ENCODE data around the gene SLC46A1.
"Not testable (repeated sequence)": the region's sequence is repeated elsewhere in the genome, so short reads cannot be mapped to it uniquely, and the experiment has no call there.

SLC46A1 gene

GRCh38 chr17:28405632-28406472 is at the start of gene SLC46A1:
Gene SLC46A1, minus strand, starts transcription at chr17:28406212. Its CDS starts 98 bp downstream, at chr17:28406114.
- in situ Hi-C loops (cut with HindIII; ENCODE audit: low sequenced_read_pairs): no loop called here

DNA sequence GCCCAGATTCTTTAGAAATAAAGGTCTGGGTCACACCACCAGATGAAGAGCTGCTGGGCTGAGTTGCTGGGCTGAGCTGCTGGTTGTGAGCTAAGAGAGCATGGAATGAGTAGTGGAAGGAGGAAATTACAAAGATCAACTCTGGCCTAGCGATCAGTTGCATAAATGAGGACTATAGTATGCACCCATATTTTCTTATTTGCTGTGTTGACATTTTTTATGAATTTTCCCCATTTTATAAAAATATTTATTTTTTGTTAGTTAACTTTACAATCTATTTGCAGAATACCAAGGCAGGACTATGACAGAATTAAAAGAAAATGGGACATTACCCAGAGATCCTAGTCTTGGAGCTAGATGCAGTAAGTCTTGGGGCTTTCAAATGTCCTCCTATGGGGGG is 43.8 kb upstream of the SLC46A1 start:
- in situ Hi-C loops (cut with HindIII; ENCODE audit: low sequenced_read_pairs): no loop called here

DNA sequence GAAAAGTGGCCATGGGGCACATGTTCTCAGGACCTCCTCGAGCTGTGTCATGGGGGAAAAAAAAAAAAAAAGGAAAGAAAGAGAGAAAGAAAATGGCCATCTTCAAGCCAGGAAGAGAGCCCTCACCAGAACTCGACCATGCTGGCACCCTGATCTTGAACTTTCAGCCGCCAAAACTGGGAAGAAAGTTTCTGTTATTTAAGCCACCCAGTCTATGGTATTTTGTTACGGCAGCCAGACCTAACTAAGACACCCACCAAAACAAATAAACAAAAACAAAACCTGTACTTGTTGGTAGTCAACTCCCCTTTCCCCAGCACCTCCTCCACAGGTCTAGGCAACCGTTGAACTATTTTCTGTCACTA is 41.4 kb upstream of the SLC46A1 start:
- in situ Hi-C loops (cut with HindIII; ENCODE audit: low sequenced_read_pairs): no loop called here

- in situ Hi-C loops (cut with HindIII; ENCODE audit: low sequenced_read_pairs): no loop called here
Observed at GRCh38 chr17:28446716-28447395, 40.8 kb upstream of the SLC46A1 start.

- in situ Hi-C loops (cut with HindIII; ENCODE audit: low sequenced_read_pairs): no loop called here
Observed at GRCh38 chr17:28443901-28444638, 38.1 kb upstream of the SLC46A1 start.

DNA sequence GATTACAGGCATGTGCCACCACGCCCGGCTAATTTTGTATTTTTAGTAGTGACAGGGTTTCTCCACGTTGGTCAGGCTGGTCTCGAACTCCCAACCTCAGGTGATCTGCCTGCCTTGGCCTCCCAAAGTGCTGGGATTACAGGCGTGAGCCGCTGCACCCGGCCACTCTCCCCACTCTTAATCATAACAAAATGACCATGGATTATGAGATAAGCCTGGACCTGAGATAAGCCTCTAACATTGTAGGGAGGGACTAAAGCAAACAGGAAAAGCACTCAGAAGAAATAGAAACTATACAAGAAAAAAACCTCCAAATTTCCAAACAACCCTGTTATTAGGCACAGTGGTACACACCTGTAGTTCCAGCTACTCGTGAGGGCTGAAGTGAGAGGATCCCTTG is 28.3 kb upstream of the SLC46A1 start:
- in situ Hi-C loops (cut with HindIII; ENCODE audit: low sequenced_read_pairs): not testable (repeated sequence)

GRCh38 chr17:28433721-28434120 is 27.7 kb upstream of the SLC46A1 start:
- in situ Hi-C loops (cut with HindIII; ENCODE audit: low sequenced_read_pairs): no loop called here

DNA sequence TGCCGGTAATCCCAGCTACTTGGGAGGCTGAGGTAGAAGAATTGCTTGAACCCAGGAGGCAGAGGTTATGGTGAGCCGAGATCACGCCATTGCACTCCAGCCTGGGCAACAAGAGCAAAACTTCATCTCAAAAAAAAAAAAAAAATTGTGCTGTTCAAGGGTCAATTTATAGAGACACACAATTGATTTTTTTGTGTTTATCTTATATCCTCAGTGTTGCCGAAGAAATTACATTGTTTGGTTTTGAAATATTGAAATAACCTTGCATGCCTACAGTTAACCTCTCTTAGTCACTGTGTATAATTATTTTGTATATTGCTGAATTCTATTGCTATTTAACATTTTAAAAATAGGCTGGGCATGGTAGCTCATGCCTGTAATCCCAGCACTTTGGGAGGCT is 22.0 kb upstream of the SLC46A1 start:
- in situ Hi-C loops (cut with HindIII; ENCODE audit: low sequenced_read_pairs): not testable (repeated sequence)

DNA sequence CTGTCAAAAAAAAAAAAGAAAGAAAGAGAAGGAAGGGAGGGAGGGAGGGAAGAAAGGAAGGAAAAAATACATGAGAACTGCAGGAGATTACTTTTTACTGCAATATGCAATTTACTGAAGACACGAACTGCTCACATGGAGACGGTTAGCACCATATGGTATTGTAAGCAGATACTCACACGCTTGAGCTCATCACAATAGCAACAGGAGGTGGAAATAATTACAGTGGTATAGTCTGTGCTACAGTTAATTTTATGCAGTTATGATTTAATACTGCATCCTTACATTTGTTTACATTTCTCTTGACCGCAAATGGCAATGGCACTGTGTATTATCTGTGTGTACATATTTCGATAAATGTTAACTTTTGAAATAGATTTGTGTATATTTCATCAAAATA is 21.4 kb upstream of the SLC46A1 start:
- in situ Hi-C loops (cut with HindIII; ENCODE audit: low sequenced_read_pairs): no loop called here

GRCh38 chr17:28426081-28426519 is 20.1 kb upstream of the SLC46A1 start:
- in situ Hi-C loops (cut with HindIII; ENCODE audit: low sequenced_read_pairs): no loop called here

DNA sequence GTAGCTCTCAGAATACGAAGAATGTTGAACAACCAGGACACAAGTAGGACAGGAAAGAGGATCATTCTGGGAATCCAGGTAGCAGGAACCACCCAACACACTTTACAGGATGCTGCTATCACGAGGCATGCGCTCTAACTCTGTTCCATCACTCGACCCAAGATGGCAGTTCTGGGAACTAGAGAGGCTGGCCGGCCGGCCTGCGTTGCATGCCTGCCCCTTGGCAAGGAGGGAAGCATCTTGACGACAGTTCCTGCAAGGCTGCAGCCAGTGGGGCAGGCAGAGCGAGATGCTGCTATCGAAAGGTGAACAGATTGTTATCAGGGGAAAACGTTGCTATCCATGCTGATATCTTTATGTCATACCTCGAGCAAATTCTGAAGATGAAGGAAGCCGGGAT is 19.2 kb upstream of the SLC46A1 start:
- in situ Hi-C loops (cut with HindIII; ENCODE audit: low sequenced_read_pairs): no loop called here

GRCh38 chr17:28421787-28422305 is 15.8 kb upstream of the SLC46A1 start:
- in situ Hi-C loops (cut with HindIII; ENCODE audit: low sequenced_read_pairs): no loop called here

DNA sequence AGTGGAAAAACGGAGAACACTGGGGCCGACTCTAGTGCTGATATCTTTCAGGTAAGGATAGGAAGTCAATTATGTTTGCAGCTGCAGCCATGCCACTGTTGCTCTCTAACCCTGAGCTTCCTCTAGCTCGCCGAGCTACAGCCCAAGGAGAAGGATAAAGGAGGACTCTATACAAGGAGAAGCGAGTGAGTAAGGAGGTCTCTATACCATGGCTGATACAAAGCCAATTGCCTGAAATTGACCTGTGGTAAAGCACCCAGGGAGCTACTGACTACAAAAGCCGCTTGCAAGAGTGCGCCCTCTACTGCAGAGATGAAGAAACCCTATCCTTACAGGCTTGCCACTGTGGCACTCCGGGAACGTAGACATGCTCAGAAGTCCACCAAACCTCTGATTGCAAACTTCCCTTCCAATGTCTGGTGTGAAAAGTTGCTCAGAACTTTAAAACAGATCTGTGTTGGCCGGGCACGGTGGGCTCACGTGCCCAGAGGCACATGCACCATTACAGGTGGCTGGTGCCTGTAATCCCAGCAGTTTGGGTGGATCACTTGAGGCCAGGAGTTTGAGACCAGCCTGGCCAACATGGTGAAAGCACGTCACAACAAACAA is 10.8 kb upstream of the SLC46A1 start:
- in situ Hi-C loops (cut with HindIII; ENCODE audit: low sequenced_read_pairs): no loop called here

DNA sequence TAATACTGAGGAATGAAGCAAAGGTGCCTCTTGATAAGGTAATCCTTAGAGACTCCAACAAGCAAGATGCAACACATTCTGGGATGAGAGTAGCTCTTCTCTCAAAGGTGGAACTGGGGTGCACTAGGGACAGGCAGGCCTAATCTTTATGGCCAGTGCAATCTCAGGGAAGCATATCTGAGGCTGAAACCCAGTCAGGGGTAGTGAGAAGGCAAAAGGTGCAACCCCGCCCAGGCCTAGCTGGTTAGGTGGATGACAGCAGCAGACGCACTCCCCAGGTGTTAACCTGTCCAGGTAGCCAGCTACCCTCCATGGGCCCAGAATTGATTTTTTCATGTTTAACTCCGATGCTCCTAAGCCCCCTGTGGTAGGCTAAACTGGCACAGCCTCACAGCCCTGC is 9.9 kb upstream of the SLC46A1 start:
- in situ Hi-C loops (cut with HindIII; ENCODE audit: low sequenced_read_pairs): no loop called here

- in situ Hi-C loops (cut with HindIII; ENCODE audit: low sequenced_read_pairs): no loop called here
Observed at GRCh38 chr17:28413804-28414203, 7.8 kb upstream of the SLC46A1 start.

- in situ Hi-C loops (cut with HindIII; ENCODE audit: low sequenced_read_pairs): no loop called here
Observed at GRCh38 chr17:28412099-28412498, 6.1 kb upstream of the SLC46A1 start.

DNA sequence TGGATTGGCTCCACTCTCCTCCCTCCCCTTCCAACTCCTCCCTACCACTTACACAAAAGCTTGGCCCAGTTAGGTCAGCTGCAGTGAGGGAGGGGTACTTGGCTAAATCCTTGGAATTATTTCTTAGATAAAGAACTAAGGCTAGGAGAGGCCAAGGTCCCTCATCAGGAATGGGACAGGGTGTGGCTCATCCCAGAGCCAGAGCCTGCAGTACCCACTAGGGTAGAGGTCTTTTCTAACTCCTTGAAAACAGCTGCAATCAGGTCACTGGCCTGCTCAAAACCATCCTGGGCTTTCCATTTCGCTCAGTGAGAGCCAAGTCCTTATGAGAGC is 1.9 kb upstream of the SLC46A1 start:
- in situ Hi-C loops (cut with HindIII; ENCODE audit: low sequenced_read_pairs): no loop called here

- in situ Hi-C loops (cut with HindIII; ENCODE audit: low sequenced_read_pairs): no loop called here
Observed at GRCh38 chr17:28407130-28407973, 1.3 kb upstream of the SLC46A1 start.

DNA sequence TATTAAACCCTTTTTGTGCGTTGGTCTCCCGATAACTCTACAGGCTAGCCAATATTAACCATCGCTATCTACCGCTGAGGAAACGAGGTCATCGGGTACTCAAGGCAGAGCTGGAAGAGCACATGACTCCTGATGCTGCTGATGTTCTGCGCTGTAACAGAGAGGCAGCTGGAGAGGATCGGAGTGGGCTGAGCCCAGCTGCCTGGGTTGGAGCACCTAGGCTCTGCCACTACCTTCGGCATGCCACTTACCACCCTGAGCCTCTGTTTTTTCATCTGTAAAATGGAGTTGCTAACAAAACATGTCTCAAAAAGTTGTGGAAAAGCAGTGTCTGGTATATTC is 432 bp upstream of the SLC46A1 start:
- in situ Hi-C loops (cut with HindIII; ENCODE audit: low sequenced_read_pairs): no loop called here

- in situ Hi-C loops (cut with HindIII; ENCODE audit: low sequenced_read_pairs): no loop called here
Observed at GRCh38 chr17:28404812-28405570, 1.0 kb downstream of the SLC46A1 start.

Data from DLD1 (cell line).